ENCODE results near the gene CPXM2.

The CPXM2 gene

GRCh38 chr10:123783296-123783695 lies 108.3 kb downstream of the CPXM2 start:
- Histone ChIP-seq H3K4me1 (ENCODE audit: insufficient read depth, low read length) (peaks cover 33% of the 10 kb centered on the region), H3K27ac (ENCODE audit: low read depth, low read length) (no peak overlapping the region), H3K9me3 (ENCODE audit: insufficient read depth, low read depth, low read length) (no peaks in the 10 kb centered on the region), H3K27me3 (ENCODE audit: insufficient read depth, low read length) (peaks cover 15% of the 10 kb centered on the region; the same call in 1 of the 2 replicates), H3K9ac (ENCODE audit: low read depth, low read length) (no peak overlapping the region), H3K36me3 (ENCODE audit: insufficient read depth, low read length) (no peaks in the 10 kb centered on the region), H3K4me3 (ENCODE audit: low read length) (no peak overlapping the region)
- 78% methylated on average over 3 of the region's 3 CpGs for WGBS

- Histone ChIP-seq H3K27me3 (ENCODE audit: insufficient read depth, low read length) (peaks cover 15% of the 10 kb centered on the region; the same call in 1 of the 2 replicates), H3K27ac (ENCODE audit: low read depth, low read length) (no peak overlapping the region; the same call in 1 of the 2 replicates), H3K4me3 (ENCODE audit: low read length) (no peak overlapping the region), H3K4me1 (ENCODE audit: insufficient read depth, low read length) (peaks cover 33% of the 10 kb centered on the region), H3K36me3 (ENCODE audit: insufficient read depth, low read length) (no peaks in the 10 kb centered on the region), H3K9me3 (ENCODE audit: insufficient read depth, low read depth, low read length) (no peaks in the 10 kb centered on the region), H3K9ac (ENCODE audit: low read depth, low read length) (no peak overlapping the region)
- 53% methylated on average over 5 of the region's 5 CpGs for WGBS
Measured at GRCh38 chr10:123782549-123782948, 109.1 kb downstream of the CPXM2 start.

- no peaks in the 10 kb centered on the region for H3K9me3 ChIP-seq (ENCODE audit: insufficient read depth, low read depth, low read length)
- peaks cover 15% of the 10 kb centered on the region; the same call in 1 of the 2 replicates for H3K27me3 ChIP-seq (ENCODE audit: insufficient read depth, low read length)
- H3K9ac ChIP-seq (ENCODE audit: low read depth, low read length) = no peak overlapping the region
- no peaks in the 10 kb centered on the region for H3K36me3 ChIP-seq (ENCODE audit: insufficient read depth, low read length)
- peaks cover 33% of the 10 kb centered on the region for H3K4me1 ChIP-seq (ENCODE audit: insufficient read depth, low read length)
- 9% methylated on average over 8 of the region's 8 CpGs for WGBS
- no peak overlapping the region; the same call in 1 of the 2 replicates for H3K27ac ChIP-seq (ENCODE audit: low read depth, low read length)
- H3K4me3 ChIP-seq (ENCODE audit: low read length) = no peak overlapping the region
Measured at GRCh38 chr10:123781956-123782500, 109.6 kb downstream of the CPXM2 start.

GRCh38 chr10:123781324-123781900 lies 110.2 kb downstream of the CPXM2 start:
- 81% methylated on average over 9 of the region's 9 CpGs for WGBS
- Histone ChIP-seq H3K36me3 (ENCODE audit: insufficient read depth, low read length) (no peaks in the 10 kb centered on the region), H3K9me3 (ENCODE audit: insufficient read depth, low read depth, low read length) (no peaks in the 10 kb centered on the region), H3K27me3 (ENCODE audit: insufficient read depth, low read length) (peaks cover 15% of the 10 kb centered on the region; the same call in 1 of the 2 replicates), H3K27ac (ENCODE audit: low read depth, low read length) (no peak overlapping the region), H3K4me1 (ENCODE audit: insufficient read depth, low read length) (peaks cover 33% of the 10 kb centered on the region), H3K4me3 (ENCODE audit: low read length) (no peak overlapping the region), H3K9ac (ENCODE audit: low read depth, low read length) (no peak overlapping the region)

GRCh38 chr10:123778719-123779517 lies 112.7 kb downstream of the CPXM2 start:
- no peak overlapping the region for H3K9ac ChIP-seq (ENCODE audit: low read depth, low read length)
- no peaks in the 10 kb centered on the region for H3K9me3 ChIP-seq (ENCODE audit: insufficient read depth, low read depth, low read length)
- no peaks in the 10 kb centered on the region for H3K36me3 ChIP-seq (ENCODE audit: insufficient read depth, low read length)
- 48% methylated on average over 7 of the region's 7 CpGs for WGBS
- no peak overlapping the region for H3K4me3 ChIP-seq (ENCODE audit: low read length)
- peaks cover 14% of the 10 kb centered on the region; the same call in 1 of the 2 replicates for H3K27me3 ChIP-seq (ENCODE audit: insufficient read depth, low read length)
- no peak overlapping the region for H3K27ac ChIP-seq (ENCODE audit: low read depth, low read length)
- H3K4me1 ChIP-seq (ENCODE audit: insufficient read depth, low read length) = peaks cover 32% of the 10 kb centered on the region

- Histone ChIP-seq H3K36me3 (ENCODE audit: insufficient read depth, low read length) (no peaks in the 10 kb centered on the region), H3K27me3 (ENCODE audit: insufficient read depth, low read length) (peaks cover 11% of the 10 kb centered on the region; the same call in 1 of the 2 replicates), H3K4me1 (ENCODE audit: insufficient read depth, low read length) (peaks cover 26% of the 10 kb centered on the region), H3K9ac (ENCODE audit: low read depth, low read length) (no peak overlapping the region), H3K4me3 (ENCODE audit: low read length) (no peak overlapping the region), H3K9me3 (ENCODE audit: insufficient read depth, low read depth, low read length) (no peaks in the 10 kb centered on the region), H3K27ac (ENCODE audit: low read depth, low read length) (no peak overlapping the region)
- WGBS = 94% methylated on average over 3 of the region's 3 CpGs
Measured at GRCh38 chr10:123777881-123778280, 113.7 kb downstream of the CPXM2 start.

GRCh38 chr10:123774132-123774742 lies 117.4 kb downstream of the CPXM2 start:
- Histone ChIP-seq H3K27me3 (ENCODE audit: insufficient read depth, low read length) (no peaks in the 10 kb centered on the region), H3K36me3 (ENCODE audit: insufficient read depth, low read length) (no peaks in the 10 kb centered on the region), H3K4me3 (ENCODE audit: low read length) (no peak overlapping the region), H3K9me3 (ENCODE audit: insufficient read depth, low read depth, low read length) (no peaks in the 10 kb centered on the region), H3K9ac (ENCODE audit: low read depth, low read length) (no peak overlapping the region), H3K4me1 (ENCODE audit: insufficient read depth, low read length) (peaks cover 8% of the 10 kb centered on the region), H3K27ac (ENCODE audit: low read depth, low read length) (no peak overlapping the region)
- WGBS = 93% methylated on average over 11 of the region's 11 CpGs

- H3K9me3 ChIP-seq (ENCODE audit: insufficient read depth, low read depth, low read length) = no peaks in the 10 kb centered on the region
- WGBS = 86% methylated on average over 3 of the region's 3 CpGs
- no peak overlapping the region for H3K9ac ChIP-seq (ENCODE audit: low read depth, low read length)
- no peak overlapping the region for H3K4me3 ChIP-seq (ENCODE audit: low read length)
- no peak overlapping the region for H3K27ac ChIP-seq (ENCODE audit: low read depth, low read length)
- no peaks in the 10 kb centered on the region for H3K27me3 ChIP-seq (ENCODE audit: insufficient read depth, low read length)
- H3K36me3 ChIP-seq (ENCODE audit: insufficient read depth, low read length) = no peaks in the 10 kb centered on the region
- H3K4me1 ChIP-seq (ENCODE audit: insufficient read depth, low read length) = no peaks in the 10 kb centered on the region
Measured at GRCh38 chr10:123772645-123773508, 118.7 kb downstream of the CPXM2 start.

GRCh38 chr10:123771877-123772644 lies 119.5 kb downstream of the CPXM2 start:
- Histone ChIP-seq H3K9me3 (ENCODE audit: insufficient read depth, low read depth, low read length) (no peaks in the 10 kb centered on the region), H3K4me1 (ENCODE audit: insufficient read depth, low read length) (no peaks in the 10 kb centered on the region), H3K36me3 (ENCODE audit: insufficient read depth, low read length) (no peaks in the 10 kb centered on the region), H3K9ac (ENCODE audit: low read depth, low read length) (no peak overlapping the region), H3K27me3 (ENCODE audit: insufficient read depth, low read length) (no peaks in the 10 kb centered on the region), H3K4me3 (ENCODE audit: low read length) (no peak overlapping the region), H3K27ac (ENCODE audit: low read depth, low read length) (no peak overlapping the region)
- WGBS = 92% methylated on average over 4 of the region's 4 CpGs

- H3K36me3 ChIP-seq (ENCODE audit: insufficient read depth, low read length) = no peaks in the 10 kb centered on the region
- no peak overlapping the region for H3K9ac ChIP-seq (ENCODE audit: low read depth, low read length)
- H3K9me3 ChIP-seq (ENCODE audit: insufficient read depth, low read depth, low read length) = no peaks in the 10 kb centered on the region
- no peaks in the 10 kb centered on the region for H3K4me1 ChIP-seq (ENCODE audit: insufficient read depth, low read length)
- H3K27ac ChIP-seq (ENCODE audit: low read depth, low read length) = no peak overlapping the region
- no peaks in the 10 kb centered on the region for H3K27me3 ChIP-seq (ENCODE audit: insufficient read depth, low read length)
- no peak overlapping the region for H3K4me3 ChIP-seq (ENCODE audit: low read length)
- 93% methylated on average over 4 of the region's 4 CpGs for WGBS
Measured at GRCh38 chr10:123769647-123770046, 122.0 kb downstream of the CPXM2 start.

All from HUES64 (cell line).